HEK293 (cell line): ENCODE results near the gene PLB1.

Experiments
- SP2 ChIP-seq: fragments of 450-650 bp; formaldehyde crosslinking; IDR thresholded peaks from 2 replicates; pipeline ENCODE4 v1.5.1; 2016; ENCODE audit warnings: missing biosample characterization, missing genetic modification characterization
- ZNF274 ChIP-seq, 2 experiments: fragments of 200-500 bp in 1 of 2; fragments of 450-650 bp in 1 of 2; sonication (Bioruptor generic) in 1 of 2; formaldehyde crosslinking in 1 of 2; IDR thresholded peaks; 2 replicates each; pipeline versions ENCODE4 v1.5.1 to v1.6.1; 2014 to 2016; ENCODE audit warnings: borderline replicate concordance in 1 of 2, inconsistent platforms in 1 of 2, low read length in 1 of 2, missing biosample characterization in 1 of 2, missing genetic modification characterization in 1 of 2
- TF ChIP-seq, protein P1 (sequence below): fragments of 450-650 bp; formaldehyde crosslinking; optimal IDR thresholded peaks from 2 replicates; pipeline ENCODE3; 2016; ENCODE audit warnings: missing biosample characterization, mild to moderate bottlenecking, missing genetic modification characterization
- TF ChIP-seq, protein P2 (sequence below): fragments of 450-650 bp; formaldehyde crosslinking; IDR thresholded peaks from 2 replicates; pipeline ENCODE4 v1.5.1; 2016; ENCODE audit warnings: missing biosample characterization, missing genetic modification characterization, borderline replicate concordance
- TF ChIP-seq, protein P3 (sequence below): fragments of 450-650 bp; formaldehyde crosslinking; IDR thresholded peaks from 2 replicates; pipeline ENCODE4 v1.5.1; 2016; ENCODE audit warnings: missing biosample characterization, missing genetic modification characterization
- TF ChIP-seq, protein P4 (sequence below): fragments of 450-650 bp; formaldehyde crosslinking; IDR thresholded peaks from 2 replicates; pipeline ENCODE4 v1.5.1; 2016; ENCODE audit warnings: missing biosample characterization, missing genetic modification characterization, low read depth

DNA sequence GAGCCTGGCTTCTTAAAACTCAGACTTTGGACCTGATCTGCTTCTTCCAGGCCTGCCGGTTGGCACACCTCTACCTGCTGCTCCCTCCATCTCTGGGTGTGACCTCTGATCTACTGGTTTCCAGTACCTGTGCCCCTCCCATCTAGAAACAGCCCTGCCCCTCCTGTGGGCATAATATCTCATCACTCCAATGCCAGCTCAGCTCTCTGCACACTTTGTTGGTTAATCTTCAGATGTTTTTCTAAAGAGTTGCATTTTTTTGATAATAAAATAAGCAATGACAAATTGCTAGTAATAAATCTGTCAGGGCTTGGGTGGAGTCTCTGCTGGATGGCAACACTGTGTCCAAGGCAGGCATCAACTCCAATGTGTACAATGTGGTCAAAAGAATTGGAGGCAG lies 166.2 kb downstream of the PLB1 start:
- TF ChIP-seq, protein P1, sequence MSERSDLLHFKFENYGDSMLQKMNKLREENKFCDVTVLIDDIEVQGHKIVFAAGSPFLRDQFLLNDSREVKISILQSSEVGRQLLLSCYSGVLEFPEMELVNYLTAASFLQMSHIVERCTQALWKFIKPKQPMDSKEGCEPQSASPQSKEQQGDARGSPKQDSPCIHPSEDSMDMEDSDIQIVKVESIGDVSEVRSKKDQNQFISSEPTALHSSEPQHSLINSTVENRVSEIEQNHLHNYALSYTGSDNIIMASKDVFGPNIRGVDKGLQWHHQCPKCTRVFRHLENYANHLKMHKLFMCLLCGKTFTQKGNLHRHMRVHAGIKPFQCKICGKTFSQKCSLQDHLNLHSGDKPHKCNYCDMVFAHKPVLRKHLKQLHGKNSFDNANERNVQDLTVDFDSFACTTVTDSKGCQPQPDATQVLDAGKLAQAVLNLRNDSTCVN (tag by site-specific recombination) = no peak
- TF ChIP-seq, protein P2, sequence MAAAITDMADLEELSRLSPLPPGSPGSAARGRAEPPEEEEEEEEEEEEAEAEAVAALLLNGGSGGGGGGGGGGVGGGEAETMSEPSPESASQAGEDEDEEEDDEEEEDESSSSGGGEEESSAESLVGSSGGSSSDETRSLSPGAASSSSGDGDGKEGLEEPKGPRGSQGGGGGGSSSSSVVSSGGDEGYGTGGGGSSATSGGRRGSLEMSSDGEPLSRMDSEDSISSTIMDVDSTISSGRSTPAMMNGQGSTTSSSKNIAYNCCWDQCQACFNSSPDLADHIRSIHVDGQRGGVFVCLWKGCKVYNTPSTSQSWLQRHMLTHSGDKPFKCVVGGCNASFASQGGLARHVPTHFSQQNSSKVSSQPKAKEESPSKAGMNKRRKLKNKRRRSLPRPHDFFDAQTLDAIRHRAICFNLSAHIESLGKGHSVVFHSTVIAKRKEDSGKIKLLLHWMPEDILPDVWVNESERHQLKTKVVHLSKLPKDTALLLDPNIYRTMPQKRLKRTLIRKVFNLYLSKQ (tag by site-specific recombination) = no peak
- TF ChIP-seq, protein P3, sequence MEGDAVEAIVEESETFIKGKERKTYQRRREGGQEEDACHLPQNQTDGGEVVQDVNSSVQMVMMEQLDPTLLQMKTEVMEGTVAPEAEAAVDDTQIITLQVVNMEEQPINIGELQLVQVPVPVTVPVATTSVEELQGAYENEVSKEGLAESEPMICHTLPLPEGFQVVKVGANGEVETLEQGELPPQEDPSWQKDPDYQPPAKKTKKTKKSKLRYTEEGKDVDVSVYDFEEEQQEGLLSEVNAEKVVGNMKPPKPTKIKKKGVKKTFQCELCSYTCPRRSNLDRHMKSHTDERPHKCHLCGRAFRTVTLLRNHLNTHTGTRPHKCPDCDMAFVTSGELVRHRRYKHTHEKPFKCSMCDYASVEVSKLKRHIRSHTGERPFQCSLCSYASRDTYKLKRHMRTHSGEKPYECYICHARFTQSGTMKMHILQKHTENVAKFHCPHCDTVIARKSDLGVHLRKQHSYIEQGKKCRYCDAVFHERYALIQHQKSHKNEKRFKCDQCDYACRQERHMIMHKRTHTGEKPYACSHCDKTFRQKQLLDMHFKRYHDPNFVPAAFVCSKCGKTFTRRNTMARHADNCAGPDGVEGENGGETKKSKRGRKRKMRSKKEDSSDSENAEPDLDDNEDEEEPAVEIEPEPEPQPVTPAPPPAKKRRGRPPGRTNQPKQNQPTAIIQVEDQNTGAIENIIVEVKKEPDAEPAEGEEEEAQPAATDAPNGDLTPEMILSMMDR (tag by site-specific recombination) = no peak
- TF ChIP-seq SP2 (tag by site-specific recombination) (no peak), ZNF274 (IDR thresholded peaks at IDR 0.05; ENCODE audit: low read length) (no peak), ZNF274 (tag by site-specific recombination; IDR thresholded peaks at IDR 0.05; ENCODE audit: borderline replicate concordance) (no peak)
- TF ChIP-seq, protein P4, sequence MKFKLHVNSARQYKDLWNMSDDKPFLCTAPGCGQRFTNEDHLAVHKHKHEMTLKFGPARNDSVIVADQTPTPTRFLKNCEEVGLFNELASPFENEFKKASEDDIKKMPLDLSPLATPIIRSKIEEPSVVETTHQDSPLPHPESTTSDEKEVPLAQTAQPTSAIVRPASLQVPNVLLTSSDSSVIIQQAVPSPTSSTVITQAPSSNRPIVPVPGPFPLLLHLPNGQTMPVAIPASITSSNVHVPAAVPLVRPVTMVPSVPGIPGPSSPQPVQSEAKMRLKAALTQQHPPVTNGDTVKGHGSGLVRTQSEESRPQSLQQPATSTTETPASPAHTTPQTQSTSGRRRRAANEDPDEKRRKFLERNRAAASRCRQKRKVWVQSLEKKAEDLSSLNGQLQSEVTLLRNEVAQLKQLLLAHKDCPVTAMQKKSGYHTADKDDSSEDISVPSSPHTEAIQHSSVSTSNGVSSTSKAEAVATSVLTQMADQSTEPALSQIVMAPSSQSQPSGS (tag by site-specific recombination) = no peak
